EH (cell line): Measurements from ENCODE around the gene CWC27.

Experiments used
- DNase-seq: peaks from one replicate; pipeline ENCODE4 v3.0.0-alpha.2; 2015; ENCODE audit warnings: low read depth

CWC27 gene

GRCh38 chr5:64768358-64769312, at the start of gene CWC27, which contains the start of gene SREK1IP1:
Gene CWC27, plus strand, starts transcription at chr5:64768930. Its CDS starts 217 bp downstream, at chr5:64769147.
Gene SREK1IP1, minus strand, starts transcription at chr5:64768691. Its CDS starts 174 bp downstream, at chr5:64768517.
- DNase-seq, result peak; percentile 92

- no peak for DNase-seq
Observed at GRCh38 chr5:64722588-64722987, 46.1 kb upstream of the CWC27 start.

GRCh38 chr5:64727150-64727549, 41.6 kb upstream of the CWC27 start:
- DNase-seq, result no peak

- DNase-seq, result no peak
Observed at GRCh38 chr5:64742411-64742810, 26.3 kb upstream of the CWC27 start.

- DNase-seq, result peak; percentile 52
Observed at GRCh38 chr5:64742821-64743220, 25.9 kb upstream of the CWC27 start.

GRCh38 chr5:64744914-64745313, 23.8 kb upstream of the CWC27 start:
- no peak for DNase-seq

GRCh38 chr5:64746446-64746845, 22.3 kb upstream of the CWC27 start:
- peak; percentile 22 for DNase-seq

- no peak for DNase-seq
Observed at GRCh38 chr5:64749385-64749784, 19.3 kb upstream of the CWC27 start.

GRCh38 chr5:64754066-64754465, 14.7 kb upstream of the CWC27 start:
- no peak for DNase-seq

- no peak for DNase-seq
Observed at GRCh38 chr5:64758901-64759300, 9.8 kb upstream of the CWC27 start.

GRCh38 chr5:64759960-64760660, 8.6 kb upstream of the CWC27 start:
- DNase-seq, result no peak

- DNase-seq, result no peak
Observed at GRCh38 chr5:64763948-64764503, 4.7 kb upstream of the CWC27 start.

- peak; percentile 27 for DNase-seq
Observed at GRCh38 chr5:64765804-64766504, 2.8 kb upstream of the CWC27 start.

- DNase-seq, result no peak
Observed at GRCh38 chr5:64766941-64767340, 1.8 kb upstream of the CWC27 start.

GRCh38 chr5:64767959-64768357, 772 bp upstream of the CWC27 start:
- DNase-seq, result peak; percentile 41

- no peak for DNase-seq
Observed at GRCh38 chr5:64769855-64770254, 1.1 kb downstream of the CWC27 start.

- no peak for DNase-seq
Observed at GRCh38 chr5:64771736-64772135, 3.0 kb downstream of the CWC27 start.

- DNase-seq, result no peak
Observed at GRCh38 chr5:64773533-64773932, 4.8 kb downstream of the CWC27 start.

- DNase-seq, result no peak
Observed at GRCh38 chr5:64775291-64775690, 6.6 kb downstream of the CWC27 start.

- DNase-seq, result peak; percentile 79
Observed at GRCh38 chr5:64784451-64785025, 15.8 kb downstream of the CWC27 start.

GRCh38 chr5:64786372-64786771, 17.6 kb downstream of the CWC27 start:
- DNase-seq, result no peak

- DNase-seq, result peak; percentile 6
Observed at GRCh38 chr5:64788156-64788555, 19.4 kb downstream of the CWC27 start.
